ENCODE data around the gene ACCS.

DNA sequence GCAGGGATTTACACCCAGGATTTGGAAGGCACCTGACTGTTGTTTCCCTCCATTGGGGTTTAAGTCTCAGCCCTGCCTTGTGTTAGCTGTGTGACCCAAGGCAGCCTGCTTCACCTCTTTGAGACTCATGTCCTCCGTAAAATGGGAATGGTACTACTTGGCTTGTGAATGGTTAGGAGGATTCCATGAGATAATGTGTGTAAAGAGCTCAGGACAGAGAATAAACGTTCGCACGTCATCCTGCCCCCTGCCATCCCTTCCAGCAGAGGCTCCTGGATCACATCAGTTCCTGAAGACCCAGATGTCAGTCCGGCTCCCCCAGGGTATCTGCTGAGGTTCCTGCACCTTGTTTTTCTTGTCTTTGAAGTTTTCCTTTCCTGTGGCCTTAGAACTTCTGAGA lies 35.1 kb upstream of the ACCS start:
- TF ChIP-seq, protein P1, sequence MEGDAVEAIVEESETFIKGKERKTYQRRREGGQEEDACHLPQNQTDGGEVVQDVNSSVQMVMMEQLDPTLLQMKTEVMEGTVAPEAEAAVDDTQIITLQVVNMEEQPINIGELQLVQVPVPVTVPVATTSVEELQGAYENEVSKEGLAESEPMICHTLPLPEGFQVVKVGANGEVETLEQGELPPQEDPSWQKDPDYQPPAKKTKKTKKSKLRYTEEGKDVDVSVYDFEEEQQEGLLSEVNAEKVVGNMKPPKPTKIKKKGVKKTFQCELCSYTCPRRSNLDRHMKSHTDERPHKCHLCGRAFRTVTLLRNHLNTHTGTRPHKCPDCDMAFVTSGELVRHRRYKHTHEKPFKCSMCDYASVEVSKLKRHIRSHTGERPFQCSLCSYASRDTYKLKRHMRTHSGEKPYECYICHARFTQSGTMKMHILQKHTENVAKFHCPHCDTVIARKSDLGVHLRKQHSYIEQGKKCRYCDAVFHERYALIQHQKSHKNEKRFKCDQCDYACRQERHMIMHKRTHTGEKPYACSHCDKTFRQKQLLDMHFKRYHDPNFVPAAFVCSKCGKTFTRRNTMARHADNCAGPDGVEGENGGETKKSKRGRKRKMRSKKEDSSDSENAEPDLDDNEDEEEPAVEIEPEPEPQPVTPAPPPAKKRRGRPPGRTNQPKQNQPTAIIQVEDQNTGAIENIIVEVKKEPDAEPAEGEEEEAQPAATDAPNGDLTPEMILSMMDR (IDR thresholded peaks at IDR 0.05): no peak
- no peak for TF ChIP-seq POLR2A (IDR thresholded peaks at IDR 0.05)
- TF ChIP-seq POLR2AphosphoS5 (IDR thresholded peaks at IDR 0.05; ENCODE audit: insufficient read depth in 1 of 2, low read depth in 1 of 2): no peak

All from vagina (tissue), 2 donors.